ENCODE data around the gene INPP5A.
A peak's percentile ranks its signal among the peaks of the same experiment; 100 is the strongest.
"Not testable (repeated sequence)": the region's sequence is repeated elsewhere in the genome, so short reads cannot be mapped to it uniquely, and the experiment has no call there.

INPP5A gene

GRCh38 chr10:132735923-132736391 lies 198.4 kb downstream of the INPP5A start:
- peak; percentile 75 to 98 (median 82) for DNase-seq
- intact Hi-C loops (cut with DNase I): loop anchor here (2.0 to 10.0 kb wide), 3 partner anchors 21 to 81 kb away; partner anchors contain the start of gene NKX6-2

GRCh38 chr10:132737390-132738048 lies 199.9 kb downstream of the INPP5A start:
- peak in 2 of 10 donors; percentile 43 to 86 for DNase-seq
- intact Hi-C loops (cut with DNase I): loop anchor here (2.0 to 10.0 kb wide), 3 partner anchors 37 to 83 kb away; partner anchors contain the start of gene NKX6-2

GRCh38 chr10:132738454-132739224 lies 201.1 kb downstream of the INPP5A start:
- peak; percentile 71 to 98 (median 82) for DNase-seq
- intact Hi-C loops (cut with DNase I): loop anchor here (2.0 to 10.0 kb wide), 3 partner anchors 36 to 84 kb away; partner anchors contain the start of gene NKX6-2

GRCh38 chr10:132739225-132739613 lies 201.6 kb downstream of the INPP5A start:
- DNase-seq: peak in 1 of 10 donors; percentile 27
- intact Hi-C loops (cut with DNase I): loop anchor here (2.0 to 10.0 kb wide), 3 partner anchors 36 to 84 kb away; partner anchors contain the start of gene NKX6-2

GRCh38 chr10:132740588-132740987 lies 203.0 kb downstream of the INPP5A start:
- intact Hi-C loops (cut with DNase I): no loop called here
- DNase-seq: no peak

GRCh38 chr10:132742167-132742836 lies 204.7 kb downstream of the INPP5A start:
- DNase-seq: no peak
- intact Hi-C loops (cut with DNase I): no loop called here

GRCh38 chr10:132742837-132743194 lies 205.2 kb downstream of the INPP5A start:
- no peak for DNase-seq
- intact Hi-C loops (cut with DNase I): no loop called here

GRCh38 chr10:132743196-132743924 lies 205.8 kb downstream of the INPP5A start:
- DNase-seq; intact Hi-C loops (cut with DNase I): not testable (repeated sequence)

- no peak for DNase-seq
- intact Hi-C loops (cut with DNase I): no loop called here
Measured at GRCh38 chr10:132743925-132744490, 206.4 kb downstream of the INPP5A start.

- DNase-seq: no peak
- intact Hi-C loops (cut with DNase I): no loop called here
Measured at GRCh38 chr10:132744839-132745238, 207.3 kb downstream of the INPP5A start.

- peak in 1 of 10 donors; percentile 68 for DNase-seq
- intact Hi-C loops (cut with DNase I): no loop called here
Measured at GRCh38 chr10:132745511-132745910, 207.9 kb downstream of the INPP5A start.

- intact Hi-C loops (cut with DNase I): no loop called here
- DNase-seq: no peak
Measured at GRCh38 chr10:132745971-132746370, 208.4 kb downstream of the INPP5A start.

GRCh38 chr10:132746386-132746785 lies 208.8 kb downstream of the INPP5A start:
- DNase-seq: no peak
- intact Hi-C loops (cut with DNase I): no loop called here

GRCh38 chr10:132746801-132747625 lies 209.4 kb downstream of the INPP5A start:
- peak in 2 of 10 donors; percentile 32 to 74 for DNase-seq
- intact Hi-C loops (cut with DNase I): no loop called here

GRCh38 chr10:132748135-132748534 lies 210.5 kb downstream of the INPP5A start:
- intact Hi-C loops (cut with DNase I): no loop called here
- no peak for DNase-seq

- DNase-seq: peak in 1 of 10 donors; percentile 66
- intact Hi-C loops (cut with DNase I): no loop called here
Measured at GRCh38 chr10:132748545-132749370, 211.2 kb downstream of the INPP5A start.

- no peak for DNase-seq
- intact Hi-C loops (cut with DNase I): no loop called here
Measured at GRCh38 chr10:132749371-132749795, 211.8 kb downstream of the INPP5A start.

- intact Hi-C loops (cut with DNase I): no loop called here
Measured at GRCh38 chr10:132750936-132751335, 213.3 kb downstream of the INPP5A start.

More at GRCh38 chr10:132750936-132751335, 213.3 kb downstream of the INPP5A start:
- DNase-seq: peak in 1 of 10 donors; percentile 71
